Neural cell (in vitro differentiated cells): Measurements from ENCODE around the gene NACC2. TPM values are rescaled to one million over a fixed set of nuclear protein-coding genes. Genes with fewer than 3 reads are reported as not detected.

Experiments used
- H2AFZ ChIP-seq: fragments of 200-600, 300-800 bp; sonication (generic), shearing (Covaris generic); 2 replicates; pipeline ENCODE4 v1.6.0; 2014; ENCODE audit warnings: low read depth, mild to moderate bottlenecking, antibody characterized with exemption, low read length, moderate library complexity
- H3F3A ChIP-seq: fragments of 200-600 bp; shearing (Covaris generic); 2 replicates; pipeline ENCODE4 v1.6.1; 2016; ENCODE audit warnings: mild to moderate bottlenecking, moderate library complexity, mixed read lengths, antibody characterized with exemption, low read length; ENCODE audit not compliant: insufficient read depth, poor library complexity, severe bottlenecking
- H3K27ac ChIP-seq: fragments of 200-600, 300-800 bp; sonication (generic), shearing (Covaris generic); 2 replicates; pipeline ENCODE4 v1.5.1; 2014; ENCODE audit warnings: mild to moderate bottlenecking, low read length, moderate library complexity
- H3K27me3 ChIP-seq: fragments of 300-800, 200-600 bp; sonication (generic), shearing (Covaris generic); 2 replicates; pipeline ENCODE4 v1.6.0; 2014; ENCODE audit warnings: mild to moderate bottlenecking, low read depth, low read length, moderate library complexity; ENCODE audit not compliant: insufficient read depth
- H3K36me3 ChIP-seq: fragments of 300-800, 200-600 bp; sonication (generic), shearing (Covaris generic); 2 replicates; pipeline ENCODE4 v1.5.1; 2014; ENCODE audit warnings: mild to moderate bottlenecking, antibody characterized with exemption, low read length, moderate library complexity; ENCODE audit not compliant: insufficient read depth
- H3K4me2 ChIP-seq: fragments of 300-800, 200-600 bp; sonication (generic), shearing (Covaris generic); 2 replicates; pipeline ENCODE4 v1.6.0; 2014; ENCODE audit warnings: mild to moderate bottlenecking, low read length
- H3K4me3 ChIP-seq: fragments of 300-800, 200-600 bp; sonication (generic), shearing (Covaris generic); 2 replicates; pipeline ENCODE4 v1.5.1; 2014; ENCODE audit warnings: mild to moderate bottlenecking, low read length, moderate library complexity
- H3K79me2 ChIP-seq: fragments of 200-600 bp; shearing (Covaris generic); replicated peaks from 2 replicates; pipeline ENCODE4 v1.6.0; 2014; ENCODE audit warnings: mild to moderate bottlenecking, low read length, moderate library complexity; ENCODE audit not compliant: insufficient read depth
- H3K9ac ChIP-seq: fragments of 300-800, 200-600 bp; sonication (generic), shearing (Covaris generic); 2 replicates; pipeline ENCODE4 v1.6.1; 2016; ENCODE audit warnings: mild to moderate bottlenecking, low read length, mixed read lengths
- H3K9me2 ChIP-seq: fragments of 200-600 bp; shearing (Covaris generic); 2 replicates; pipeline ENCODE4 v1.6.1; 2016; ENCODE audit warnings: mild to moderate bottlenecking, low read length, mixed read lengths; ENCODE audit not compliant: insufficient read depth
- H3K9me3 ChIP-seq: fragments of 200-600, 300-800 bp; sonication (generic), shearing (Covaris generic); 2 replicates; pipeline ENCODE4 v1.6.1; 2016; ENCODE audit warnings: mild to moderate bottlenecking, mixed run types, low read length, moderate library complexity, mixed read lengths
- H4K20me1 ChIP-seq: fragments of 200-600 bp; shearing (Covaris generic); 2 replicates; pipeline ENCODE4 v1.6.1; 2016; ENCODE audit warnings: mild to moderate bottlenecking, mixed run types; ENCODE audit not compliant: insufficient read depth
- CTCF ChIP-seq: fragments of 450-650 bp; IDR thresholded peaks from 2 replicates; pipeline ENCODE4 v1.5.1; 2014; ENCODE audit warnings: antibody characterized with exemption, mild to moderate bottlenecking, moderate library complexity; ENCODE audit not compliant: poor library complexity, severe bottlenecking
- EP300 ChIP-seq: fragments of 450-650 bp; conservative IDR thresholded peaks from 2 replicates; pipeline ENCODE4 v1.6.1; 2014; ENCODE audit warnings: antibody characterized with exemption, mild to moderate bottlenecking, moderate library complexity; ENCODE audit not compliant: poor library complexity, severe bottlenecking
- EZH2 ChIP-seq: fragments of 200-600, 300-800 bp; shearing (Covaris generic), sonication (generic); IDR thresholded peaks from 2 replicates; pipeline ENCODE4 v1.6.1; 2014; ENCODE audit warnings: antibody characterized with exemption, low read length, borderline replicate concordance, mild to moderate bottlenecking; ENCODE audit not compliant: insufficient read depth, poor library complexity, severe bottlenecking
- MXI1 ChIP-seq: fragments of 450-650 bp; conservative IDR thresholded peaks from 2 replicates; pipeline ENCODE4 v1.6.1; 2014; ENCODE audit warnings: antibody characterized with exemption, mild to moderate bottlenecking; ENCODE audit not compliant: poor library complexity, severe bottlenecking
- POLR2AphosphoS5 ChIP-seq: IDR thresholded peaks from 2 replicates; pipeline ENCODE4 v1.6.1; 2012
- RAD21 ChIP-seq: fragments of 450-650 bp; conservative IDR thresholded peaks from 2 replicates; pipeline ENCODE4 v1.6.1; 2014; ENCODE audit warnings: antibody characterized with exemption, mild to moderate bottlenecking, moderate library complexity
- REST ChIP-seq: IDR thresholded peaks from 2 replicates; pipeline ENCODE4 v1.6.1; 2012; ENCODE audit warnings: borderline replicate concordance
- SMC3 ChIP-seq: fragments of 450-650 bp; conservative IDR thresholded peaks from 2 replicates; pipeline ENCODE4 v1.6.1; 2014; ENCODE audit warnings: antibody characterized with exemption, mild to moderate bottlenecking, moderate library complexity; ENCODE audit not compliant: poor library complexity
- TAF1 ChIP-seq: IDR thresholded peaks from 2 replicates; pipeline ENCODE4 v1.6.1; 2012; ENCODE audit warnings: low read depth
- polyA plus RNA-seq: library from polyadenylated mRNA; depleted of rRNA; stranded (reverse); fragments of >200 nt; gene quantifications from 2 replicates; pipeline ENCODE4 v1.2.3, GENCODE V29; 2014

NACC2 gene
- polyA plus RNA-seq, 1 donor from 2014 or later: 1.7 TPM

- no peak for TF ChIP-seq RAD21
- no peak for TF ChIP-seq POLR2AphosphoS5
- TF ChIP-seq TAF1: no peak
- no peak for TF ChIP-seq MXI1
- TF ChIP-seq EZH2: no peak
- TF ChIP-seq REST: no peak
- TF ChIP-seq EP300: no peak
- no peak for TF ChIP-seq SMC3
- TF ChIP-seq CTCF: no peak
- Histone ChIP-seq H3K9me2 (no peaks in the 10 kb centered on the region), H3K4me3 (peak overlapping the region; percentile 15), H3K36me3 (no peaks in the 10 kb centered on the region), H3F3A (no peaks in the 10 kb centered on the region), H4K20me1 (no peaks in the 10 kb centered on the region), H3K9ac (peak overlapping the region; percentile 28), H3K4me2 (no peak overlapping the region), H2AFZ (no peak overlapping the region), H3K27me3 (no peaks in the 10 kb centered on the region), H3K9me3 (no peaks in the 10 kb centered on the region), H3K27ac (no peak overlapping the region), H3K79me2 (no peaks in the 10 kb centered on the region)
Observed at GRCh38 chr9:135992486-135993408, 102.3 kb downstream of the NACC2 start.

GRCh38 chr9:135991771-135992170 lies 103.3 kb downstream of the NACC2 start:
- H2AFZ ChIP-seq: no peak overlapping the region
- no peaks in the 10 kb centered on the region for H4K20me1 ChIP-seq
- H3K36me3 ChIP-seq: no peaks in the 10 kb centered on the region
- no peaks in the 10 kb centered on the region for H3K9me3 ChIP-seq
- no peak overlapping the region for H3K4me2 ChIP-seq
- no peak for TF ChIP-seq CTCF
- TF ChIP-seq SMC3: no peak
- no peaks in the 10 kb centered on the region for H3K27me3 ChIP-seq
- no peaks in the 10 kb centered on the region for H3F3A ChIP-seq
- H3K79me2 ChIP-seq: no peaks in the 10 kb centered on the region
- no peaks in the 10 kb centered on the region for H3K9me2 ChIP-seq
- H3K27ac ChIP-seq: no peak overlapping the region
- no peak overlapping the region for H3K4me3 ChIP-seq
- no peak overlapping the region for H3K9ac ChIP-seq
